Uterus (tissue), 4 donors: Measurements from ENCODE around the gene SIK2. TPM values are rescaled to one million over a fixed set of nuclear protein-coding genes. Genes with fewer than 3 reads are reported as not detected.

Experiments used
- DNase-seq, 2 donors: peaks; one replicate each; pipeline ENCODE4 v3.0.0-alpha.2; 2019 to 2020
- H3K27ac ChIP-seq, 2 donors: fragments of 200-600 bp; sonication (generic); 1 replicate in 1 of 2; 2 replicates in 1 of 2; pipeline ENCODE4 v1.5.1; 2016 to 2018
- H3K27me3 ChIP-seq, 2 donors: fragments of 200-600 bp; sonication (generic); one replicate each; pipeline ENCODE4 v1.5.1; 2018 to 2019; ENCODE audit warnings: control low read depth in 1 of 2
- H3K36me3 ChIP-seq, 2 donors: fragments of 200-600 bp; sonication (generic); one replicate each; pipeline ENCODE4 v1.5.1; 2019; ENCODE audit warnings: control low read depth in 1 of 2
- H3K4me1 ChIP-seq, 2 donors: fragments of 200-600 bp; sonication (generic); one replicate each; pipeline ENCODE4 v1.5.1; 2018 to 2019; ENCODE audit warnings: control low read depth in 1 of 2
- H3K4me3 ChIP-seq, 2 donors: fragments of 200-600 bp; sonication (generic); 1 replicate in 1 of 2; 2 replicates in 1 of 2; pipeline ENCODE4 v1.5.1; 2018 to 2019; ENCODE audit warnings: mild to moderate bottlenecking in 1 of 2
- H3K9me3 ChIP-seq, 2 donors: fragments of 200-600 bp; sonication (generic); one replicate each; pipeline ENCODE4 v1.5.1; 2019; ENCODE audit warnings: control low read depth in 1 of 2
- POLR2A ChIP-seq, 2 donors: fragments of 450-650 bp; IDR thresholded peaks; one replicate each; pipeline ENCODE4 v1.6.1; 2016; ENCODE audit warnings: antibody characterized with exemption in 2 of 2, mild to moderate bottlenecking in 1 of 2, moderate library complexity in 1 of 2
- intact Hi-C: fragments of 100-400 bp; cut with DNase I; formaldehyde crosslinking; loops from one replicate; pipeline ENCODE4 v1.15.1; 2023; ENCODE audit warnings: low total_unique reads
- total RNA-seq, 4 donors: library from RNA; depleted of rRNA in 3 of 4; stranded (reverse); fragments of >200 nt in 3 of 4; gene quantifications; one replicate each; pipeline versions ENCODE4 v1.1.0 to v1.2.4, GENCODE V29; 2014 to 2023
- TF ChIP-seq, protein P1 (sequence below), 4 experiments: fragments of 200-600 bp in 2 of 4; fragments of 450-650 bp in 2 of 4; sonication (generic) in 2 of 4; IDR thresholded peaks; one replicate each; pipeline ENCODE4 v1.5.1; 2016 to 2019; ENCODE audit warnings: antibody characterized with exemption in 4 of 4, mild to moderate bottlenecking in 2 of 4, moderate library complexity in 1 of 4
- donor health status: DM: yes; HTN: yes; CAD: no.

The SIK2 gene
- total RNA-seq, 4 donors from 2014 or later, result 11.5 to 27.7 (median 16.7) TPM

DNA sequence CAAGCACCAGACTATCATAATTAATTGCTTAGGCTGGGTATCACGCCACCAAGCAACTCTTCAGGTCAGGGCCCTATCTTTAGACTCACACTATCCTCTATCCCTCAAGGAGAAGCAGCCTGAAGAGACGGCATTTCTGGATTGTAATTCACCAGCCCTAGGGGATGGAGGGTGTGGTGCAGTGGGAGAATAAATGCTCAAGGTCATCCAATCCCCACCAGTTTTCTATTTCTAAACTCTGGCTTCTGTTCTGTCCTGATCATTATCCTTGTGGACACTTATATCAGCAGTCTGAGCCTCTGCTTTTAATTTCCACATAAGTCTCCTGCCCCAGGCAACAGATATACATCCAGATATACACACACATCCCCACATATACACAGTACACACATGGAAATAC is 13.1 kb upstream of the SIK2 start:
- Histone ChIP-seq H3K4me3 (no peak overlapping the region), H3K36me3 (no peaks in the 10 kb centered on the region), H3K27me3 (no peaks in the 10 kb centered on the region), H3K4me1 (no peaks in the 10 kb centered on the region), H3K9me3 (no peaks in the 10 kb centered on the region), H3K27ac (no peak overlapping the region)
- DNase-seq, result no peak
- intact Hi-C loops, result no loop called here
- TF ChIP-seq, protein P1, sequence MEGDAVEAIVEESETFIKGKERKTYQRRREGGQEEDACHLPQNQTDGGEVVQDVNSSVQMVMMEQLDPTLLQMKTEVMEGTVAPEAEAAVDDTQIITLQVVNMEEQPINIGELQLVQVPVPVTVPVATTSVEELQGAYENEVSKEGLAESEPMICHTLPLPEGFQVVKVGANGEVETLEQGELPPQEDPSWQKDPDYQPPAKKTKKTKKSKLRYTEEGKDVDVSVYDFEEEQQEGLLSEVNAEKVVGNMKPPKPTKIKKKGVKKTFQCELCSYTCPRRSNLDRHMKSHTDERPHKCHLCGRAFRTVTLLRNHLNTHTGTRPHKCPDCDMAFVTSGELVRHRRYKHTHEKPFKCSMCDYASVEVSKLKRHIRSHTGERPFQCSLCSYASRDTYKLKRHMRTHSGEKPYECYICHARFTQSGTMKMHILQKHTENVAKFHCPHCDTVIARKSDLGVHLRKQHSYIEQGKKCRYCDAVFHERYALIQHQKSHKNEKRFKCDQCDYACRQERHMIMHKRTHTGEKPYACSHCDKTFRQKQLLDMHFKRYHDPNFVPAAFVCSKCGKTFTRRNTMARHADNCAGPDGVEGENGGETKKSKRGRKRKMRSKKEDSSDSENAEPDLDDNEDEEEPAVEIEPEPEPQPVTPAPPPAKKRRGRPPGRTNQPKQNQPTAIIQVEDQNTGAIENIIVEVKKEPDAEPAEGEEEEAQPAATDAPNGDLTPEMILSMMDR (IDR thresholded peaks at IDR 0.05), result no peak
- no peak for TF ChIP-seq POLR2A (IDR thresholded peaks at IDR 0.05)

DNA sequence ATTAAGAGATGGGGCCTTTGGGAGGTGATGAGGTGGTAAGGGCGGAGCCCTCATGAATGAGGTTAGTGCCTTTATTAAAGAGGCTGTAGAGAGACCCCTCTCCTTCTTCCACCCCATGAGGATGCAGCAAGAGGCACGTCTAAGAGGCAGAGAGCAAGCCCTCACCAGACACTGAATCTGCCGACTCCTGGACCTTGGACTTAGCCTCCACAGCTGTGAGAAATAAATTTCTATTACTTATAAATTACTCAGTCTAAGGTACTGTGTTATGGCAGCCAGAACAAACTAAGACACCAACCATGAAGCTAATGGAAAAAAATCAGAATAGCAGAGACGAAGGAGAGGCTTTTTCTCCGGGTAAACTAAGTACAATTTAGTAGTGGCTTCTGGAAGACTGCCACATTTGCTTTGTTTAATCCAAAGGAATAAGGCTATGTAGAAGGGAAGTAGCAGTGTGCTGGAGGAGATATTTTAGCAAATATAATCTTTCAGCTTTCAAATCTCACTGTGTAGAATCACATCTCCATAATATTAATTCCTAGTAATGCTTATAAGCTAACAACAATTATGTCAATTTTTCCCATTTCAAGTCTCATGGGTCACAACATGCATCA is 12.3 kb upstream of the SIK2 start:
- H3K4me3 ChIP-seq, result no peak overlapping the region
- no peaks in the 10 kb centered on the region for H3K4me1 ChIP-seq
- intact Hi-C loops, result loop anchor here (5.0 kb wide), 1 partner anchor 187 kb away; no protein-coding TSS in a partner anchor
- no peak for DNase-seq
- H3K27ac ChIP-seq, result no peak overlapping the region
- H3K27me3 ChIP-seq, result no peaks in the 10 kb centered on the region
- no peaks in the 10 kb centered on the region for H3K36me3 ChIP-seq
- no peaks in the 10 kb centered on the region for H3K9me3 ChIP-seq
- TF ChIP-seq, protein P1 (IDR thresholded peaks at IDR 0.05), result no peak
- no peak for TF ChIP-seq POLR2A (IDR thresholded peaks at IDR 0.05)

DNA sequence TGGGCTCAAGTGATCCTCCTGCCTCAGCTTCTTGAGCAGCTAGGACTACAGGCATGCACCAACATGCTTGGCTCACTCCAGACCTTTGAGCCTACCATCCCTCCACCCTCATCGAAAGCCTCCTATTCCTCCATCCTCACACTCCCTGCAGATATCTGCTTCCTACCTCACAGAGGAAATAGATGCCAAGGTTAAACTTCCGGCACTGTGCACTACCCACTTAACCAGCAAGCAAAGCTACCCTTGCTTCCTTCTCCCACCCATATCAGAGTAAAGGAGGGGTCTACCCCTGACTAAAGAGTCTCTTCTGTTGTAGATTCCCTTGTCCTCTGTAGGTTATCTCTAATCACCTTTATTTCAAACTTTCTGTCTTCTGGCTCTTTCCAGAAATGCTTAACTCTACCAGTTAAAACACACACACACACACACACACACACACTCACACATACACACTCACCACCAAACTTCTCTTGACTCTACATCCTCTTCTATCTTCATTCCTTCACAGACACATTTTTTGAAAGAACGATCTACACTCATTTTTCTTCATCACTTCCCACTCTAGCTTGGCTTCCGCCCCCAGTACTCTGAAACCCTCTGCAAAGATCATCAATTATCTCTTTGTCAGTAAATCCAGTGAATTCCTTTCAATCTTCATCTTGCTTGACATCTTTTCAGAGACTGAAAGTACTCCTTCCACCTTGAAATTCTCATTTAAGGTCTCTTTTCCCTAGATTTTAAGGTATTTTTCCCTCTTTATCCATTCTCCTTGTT is 10.9 kb upstream of the SIK2 start:
- TF ChIP-seq POLR2A (IDR thresholded peaks at IDR 0.05), result no peak
- TF ChIP-seq, protein P1 (IDR thresholded peaks at IDR 0.05), result no peak
- no peak overlapping the region for H3K27ac ChIP-seq
- intact Hi-C loops, result loop anchor here (5.0 kb wide), 1 partner anchor 186 kb away; no protein-coding TSS in a partner anchor
- H3K36me3 ChIP-seq, result no peaks in the 10 kb centered on the region
- DNase-seq, result no peak
- no peak overlapping the region for H3K4me3 ChIP-seq
- no peaks in the 10 kb centered on the region for H3K9me3 ChIP-seq
- H3K4me1 ChIP-seq, result no peaks in the 10 kb centered on the region
- no peaks in the 10 kb centered on the region for H3K27me3 ChIP-seq

DNA sequence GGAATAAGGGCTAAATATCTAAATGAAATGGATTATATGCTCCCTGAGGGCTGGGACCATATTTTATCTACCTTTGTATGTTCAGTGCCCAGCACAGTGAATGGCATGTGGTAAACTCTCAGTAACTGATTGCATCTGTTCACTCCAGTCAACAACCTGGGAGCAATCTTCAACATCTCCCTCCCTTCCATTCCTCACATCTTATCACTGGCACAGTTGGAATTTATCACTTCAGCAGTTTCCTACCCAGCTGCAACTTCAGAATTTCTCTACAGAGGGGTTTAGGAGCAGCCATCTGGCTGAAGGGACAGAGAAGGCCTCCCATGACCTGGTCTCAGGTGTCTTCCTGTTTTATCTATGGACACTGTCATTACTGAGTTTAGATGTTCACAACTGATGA is 9.8 kb upstream of the SIK2 start:
- H3K36me3 ChIP-seq, result no peaks in the 10 kb centered on the region
- no peaks in the 10 kb centered on the region for H3K9me3 ChIP-seq
- H3K4me1 ChIP-seq, result no peaks in the 10 kb centered on the region
- H3K27me3 ChIP-seq, result no peaks in the 10 kb centered on the region
- H3K27ac ChIP-seq, result no peak overlapping the region
- intact Hi-C loops, result loop anchor here (5.0 kb wide), 1 partner anchor 185 kb away; no protein-coding TSS in a partner anchor
- TF ChIP-seq, protein P1 (IDR thresholded peaks at IDR 0.05), result no peak
- TF ChIP-seq POLR2A (IDR thresholded peaks at IDR 0.05), result no peak
- H3K4me3 ChIP-seq, result no peak overlapping the region
- no peak for DNase-seq

GRCh38 chr11:111596319-111596718 is 5.9 kb upstream of the SIK2 start:
- no peak overlapping the region for H3K4me3 ChIP-seq
- no peaks in the 10 kb centered on the region for H3K27me3 ChIP-seq
- H3K9me3 ChIP-seq, result no peaks in the 10 kb centered on the region
- DNase-seq, result no peak
- no peaks in the 10 kb centered on the region for H3K36me3 ChIP-seq
- no peak overlapping the region for H3K27ac ChIP-seq
- intact Hi-C loops, result no loop called here
- no peak for TF ChIP-seq POLR2A (IDR thresholded peaks at IDR 0.05)
- TF ChIP-seq, protein P1 (IDR thresholded peaks at IDR 0.05), result no peak
- no peaks in the 10 kb centered on the region for H3K4me1 ChIP-seq
